HG02798 (cell line): ENCODE data around the gene ZBTB8B.
"Not testable (repeated sequence)": the region's sequence is repeated elsewhere in the genome, so short reads cannot be mapped to it uniquely, and the experiment has no call there.

Experiments
- ATAC-seq: cut with Tn5 transposase; IDR thresholded peaks from one replicate; pipeline ENCODE4 v1.9.1; 2021; ENCODE audit warnings: mild to moderate bottlenecking; ENCODE audit not compliant: unreplicated experiment, poor library complexity

ZBTB8B gene

DNA sequence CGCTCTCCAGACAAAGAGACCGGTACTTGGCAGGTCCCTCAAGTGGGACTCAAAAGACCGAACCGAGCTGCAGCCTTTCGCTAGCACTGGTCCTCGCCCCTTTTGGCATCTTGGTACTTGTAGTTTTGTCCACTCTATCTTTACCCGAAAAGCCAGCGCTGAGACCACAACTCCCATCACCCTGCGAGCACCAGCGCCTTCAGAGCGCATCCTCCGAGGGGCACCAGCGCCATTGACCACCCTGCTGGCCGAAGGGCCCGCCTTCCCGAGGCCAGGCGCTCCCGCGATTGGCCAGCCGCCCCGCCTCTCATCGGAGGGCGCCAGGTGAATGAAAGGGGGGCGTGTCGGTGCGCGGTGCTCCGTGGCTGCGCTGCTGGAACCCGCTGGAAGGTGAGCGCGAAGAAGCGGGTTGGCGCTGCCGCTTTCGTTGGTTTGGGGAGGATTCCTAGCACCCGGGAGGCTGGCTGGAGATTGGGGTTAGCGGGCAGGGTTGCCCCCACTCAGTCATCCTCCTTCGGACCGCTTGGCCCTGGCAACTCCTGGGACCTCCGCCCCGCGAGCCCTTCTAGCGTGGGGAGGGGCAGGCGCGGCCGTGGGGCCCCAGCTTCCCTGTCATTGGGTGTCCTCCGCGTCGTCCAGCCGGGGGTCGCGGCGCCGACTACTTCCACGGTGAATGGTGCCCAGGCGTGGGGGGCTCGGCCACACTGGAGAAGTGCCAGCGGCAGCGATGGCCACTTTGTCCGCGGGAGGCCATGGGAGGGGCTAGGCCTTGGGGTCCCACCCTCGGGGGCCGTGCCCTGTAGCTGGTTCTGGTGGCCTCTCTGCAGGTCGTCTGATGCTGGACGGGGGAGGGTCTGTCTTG lies at the start of gene ZBTB8B:
ZBTB8B (plus strand) TSS at position 357 of the 862 bp plus-strand sequence. CDS start 5,553 bp downstream, outside the sequence.
- no peak for ATAC-seq

DNA sequence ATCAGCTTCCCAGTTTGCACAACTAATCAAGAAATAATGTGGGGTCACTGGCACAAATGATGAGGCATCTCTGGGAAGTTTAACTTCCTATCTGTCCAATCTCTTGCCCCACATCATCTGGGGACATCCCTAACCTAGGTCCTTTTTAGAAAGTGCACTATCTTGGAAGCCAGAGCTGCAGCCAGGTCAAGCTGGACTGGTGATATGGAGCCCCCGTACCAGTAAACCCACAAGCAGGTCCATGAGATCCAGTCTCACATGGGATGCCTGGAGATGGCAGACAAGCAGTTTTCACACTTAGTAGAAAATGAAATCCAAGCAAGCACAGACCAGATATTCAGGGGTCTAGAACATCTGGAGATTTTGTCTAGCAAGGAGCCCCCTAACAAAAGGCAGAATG lies 43.1 kb upstream of the ZBTB8B start:
- ATAC-seq, result no peak

DNA sequence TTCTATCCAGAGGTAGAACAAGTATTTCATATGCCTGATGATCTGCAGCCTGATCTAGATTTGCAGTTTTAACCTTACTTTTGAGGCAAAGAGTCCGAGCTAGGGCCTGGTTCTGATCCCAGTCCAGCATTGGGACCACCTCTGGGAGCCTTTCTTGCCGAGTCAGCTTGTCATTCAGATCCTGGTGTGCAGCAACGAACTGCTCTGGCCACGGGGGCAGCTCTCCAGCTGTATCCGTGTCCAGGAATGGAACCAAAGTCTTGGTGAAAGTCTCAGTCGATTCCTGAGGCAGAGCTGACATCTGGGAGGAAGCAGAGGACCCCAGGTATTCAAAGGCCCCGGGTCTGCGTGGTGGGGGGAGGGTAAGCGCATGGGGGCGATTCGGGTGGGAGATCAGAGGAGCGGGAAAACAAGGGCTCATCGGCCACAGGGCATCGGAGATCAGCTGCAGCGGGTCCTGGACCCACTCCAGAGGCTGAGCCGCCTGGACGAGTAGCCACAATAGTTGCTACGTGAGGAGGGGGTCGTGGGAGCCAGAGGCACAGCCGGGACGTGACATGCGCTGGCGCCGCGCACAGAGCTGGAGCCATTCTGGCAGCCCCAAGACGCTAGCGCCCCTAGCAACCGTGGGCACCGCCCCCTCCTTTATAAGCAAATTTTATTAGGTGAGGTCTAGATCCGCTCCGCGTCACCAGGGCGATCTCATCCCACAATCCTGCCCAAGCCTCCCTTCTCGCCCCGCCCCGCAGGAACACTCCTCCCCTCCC lies 38.2 kb upstream of the ZBTB8B start:
- no peak for ATAC-seq

DNA sequence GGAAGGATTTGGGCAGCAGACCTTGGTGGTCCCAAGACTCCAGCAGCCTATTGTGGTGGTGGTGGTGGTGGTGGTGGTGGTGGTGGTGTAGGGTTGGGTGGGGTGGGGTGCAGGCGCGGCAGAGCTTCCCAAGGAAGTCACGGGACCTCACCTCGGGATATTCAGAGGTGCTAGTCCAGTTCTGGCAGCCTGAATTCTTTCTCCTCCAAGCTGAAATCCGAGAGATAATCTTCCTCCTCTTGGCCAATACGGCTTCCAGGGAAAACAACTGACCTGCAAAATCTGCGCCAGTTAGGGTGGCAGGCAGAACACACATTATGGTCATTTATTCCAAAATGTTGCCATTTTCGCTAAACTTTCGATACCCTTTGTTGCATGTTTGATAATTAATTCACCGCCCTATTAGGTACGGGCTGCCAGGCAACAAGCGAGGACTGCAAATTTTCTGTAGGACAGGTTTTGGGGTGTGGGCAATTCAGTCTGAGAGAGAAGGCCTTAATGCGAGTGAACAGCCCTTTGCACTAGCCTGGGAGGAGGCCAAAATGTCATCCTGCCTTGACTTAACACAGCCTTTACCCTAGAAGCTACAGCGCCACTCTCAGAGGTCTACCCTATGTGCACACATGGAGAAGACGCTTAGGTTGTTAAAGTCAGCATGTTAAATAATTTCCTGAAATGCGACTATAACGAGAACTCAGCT lies 37.5 kb upstream of the ZBTB8B start:
- no peak for ATAC-seq

DNA sequence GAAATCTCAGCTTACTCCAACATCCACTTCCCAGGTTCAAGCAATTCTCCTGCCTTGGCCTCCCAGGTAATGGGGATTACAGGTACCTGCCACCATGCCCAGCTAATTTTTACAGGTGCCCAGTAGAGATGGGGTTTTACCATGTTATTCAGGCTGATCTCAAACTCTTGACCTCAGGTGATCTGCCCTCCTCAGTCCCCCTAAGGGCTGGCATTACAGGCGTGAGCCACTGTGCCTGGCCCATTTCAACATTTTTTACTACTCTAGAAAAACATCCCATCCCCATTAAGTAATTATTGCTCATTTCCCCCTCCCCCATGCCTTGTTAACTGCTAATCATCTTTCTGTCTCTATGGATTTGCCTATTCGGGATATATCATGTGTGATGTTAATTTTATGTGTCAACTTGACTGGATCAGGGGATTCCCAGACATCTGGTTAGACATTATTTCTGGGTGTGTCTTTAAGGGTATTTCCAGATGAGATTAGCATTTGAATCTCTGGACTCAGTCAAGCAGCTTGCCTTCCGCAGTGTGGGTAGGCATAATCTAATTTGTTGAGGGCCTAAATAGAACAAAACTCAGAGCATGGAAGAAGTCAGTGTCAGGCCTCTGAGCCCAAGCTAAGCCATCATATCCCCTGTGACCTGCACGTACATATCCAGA lies 33.0 kb upstream of the ZBTB8B start:
- peak; percentile 59 for ATAC-seq

DNA sequence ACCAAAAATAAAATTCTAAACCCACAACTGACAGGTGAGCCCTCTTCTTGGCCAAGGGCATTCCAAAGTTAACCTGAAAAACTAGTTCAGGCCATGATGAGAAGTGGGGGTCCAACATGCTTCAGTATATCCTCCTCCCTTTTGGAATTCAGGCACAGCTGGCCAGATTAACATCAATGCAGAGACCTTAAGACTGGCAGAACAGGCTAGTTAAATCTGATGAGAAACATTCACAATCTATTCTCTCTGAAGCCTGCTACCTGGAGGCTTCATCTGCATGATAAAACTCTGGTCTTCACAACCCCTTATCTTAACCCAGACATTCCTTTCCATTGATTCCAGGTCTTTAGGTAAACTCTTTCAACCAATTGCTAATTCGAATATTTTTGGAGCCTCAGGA lies 26.7 kb upstream of the ZBTB8B start:
- ATAC-seq, result no peak

DNA sequence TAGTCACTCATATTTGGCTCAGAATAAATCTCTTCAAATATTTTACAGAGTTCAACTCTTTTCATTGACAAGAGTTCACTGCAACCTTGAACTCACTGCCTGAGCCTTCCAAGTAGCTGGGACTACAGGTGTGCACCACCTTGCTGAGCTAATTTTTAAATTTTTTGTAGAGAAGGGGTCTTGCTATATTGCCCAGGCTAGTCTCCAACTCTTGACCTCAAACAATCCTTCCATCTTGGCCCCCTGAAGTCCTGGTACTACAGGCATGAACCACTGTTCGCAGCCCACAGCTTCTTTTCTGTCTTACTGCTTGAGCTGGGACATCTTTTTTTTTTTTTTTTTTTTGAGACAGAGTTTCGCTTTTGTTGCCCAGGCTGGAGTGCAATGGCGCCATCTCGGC lies 26.1 kb upstream of the ZBTB8B start:
- ATAC-seq, result not testable (repeated sequence)

DNA sequence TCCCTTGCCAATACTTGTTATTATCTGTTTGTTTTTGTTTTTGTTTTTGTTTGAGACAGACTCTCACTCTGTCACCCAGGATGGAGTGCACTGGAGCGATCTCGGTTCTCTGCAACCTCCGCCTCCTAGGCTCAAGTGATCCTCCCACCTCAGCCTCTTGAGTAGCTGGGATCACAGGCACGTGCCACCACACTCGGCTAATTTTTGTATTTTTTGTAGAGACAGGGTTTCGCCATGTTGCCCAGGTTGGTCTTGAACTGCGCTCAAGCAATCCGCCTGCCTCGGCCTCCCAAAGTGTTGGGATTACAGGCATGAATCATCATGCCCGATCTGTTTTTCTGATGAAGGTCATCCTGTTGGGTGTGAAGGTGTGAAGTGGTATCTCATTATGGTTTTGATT lies 23.4 kb upstream of the ZBTB8B start:
- ATAC-seq, result not testable (repeated sequence)

DNA sequence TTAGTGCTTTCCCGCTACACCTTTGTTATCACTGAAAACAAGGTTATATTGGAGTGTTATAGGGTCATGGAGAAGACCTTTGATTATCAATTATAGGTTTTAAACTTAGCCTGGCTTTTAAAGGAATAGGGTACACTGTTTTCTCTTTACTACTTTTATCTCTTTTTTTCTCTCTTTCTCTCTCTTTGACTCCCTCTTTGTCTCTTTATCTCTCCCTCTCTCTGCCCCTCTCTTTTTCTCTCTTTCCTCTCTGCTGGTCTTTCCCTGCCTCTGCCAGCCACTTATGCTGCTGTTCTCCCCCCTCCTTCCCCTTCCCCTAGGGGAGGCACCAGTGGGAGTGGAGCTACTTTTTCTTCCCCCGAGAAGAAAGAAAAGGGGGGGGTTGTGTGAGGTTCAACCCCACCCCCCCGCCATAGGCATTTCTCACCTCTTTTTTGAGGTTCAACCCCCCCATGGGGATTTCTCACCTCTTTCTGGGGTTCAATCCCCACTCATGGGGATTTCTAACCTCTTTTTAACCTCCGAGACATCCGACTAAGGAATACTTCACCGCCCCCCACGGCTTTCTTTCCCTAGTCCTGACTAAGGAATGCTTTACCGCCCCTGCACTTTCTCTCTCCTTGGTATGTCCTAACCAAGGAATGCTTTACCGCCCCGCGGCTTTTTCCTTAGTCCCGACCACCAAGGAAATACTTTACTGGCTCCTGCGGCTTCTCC lies 17.2 kb upstream of the ZBTB8B start:
- ATAC-seq, result no peak

DNA sequence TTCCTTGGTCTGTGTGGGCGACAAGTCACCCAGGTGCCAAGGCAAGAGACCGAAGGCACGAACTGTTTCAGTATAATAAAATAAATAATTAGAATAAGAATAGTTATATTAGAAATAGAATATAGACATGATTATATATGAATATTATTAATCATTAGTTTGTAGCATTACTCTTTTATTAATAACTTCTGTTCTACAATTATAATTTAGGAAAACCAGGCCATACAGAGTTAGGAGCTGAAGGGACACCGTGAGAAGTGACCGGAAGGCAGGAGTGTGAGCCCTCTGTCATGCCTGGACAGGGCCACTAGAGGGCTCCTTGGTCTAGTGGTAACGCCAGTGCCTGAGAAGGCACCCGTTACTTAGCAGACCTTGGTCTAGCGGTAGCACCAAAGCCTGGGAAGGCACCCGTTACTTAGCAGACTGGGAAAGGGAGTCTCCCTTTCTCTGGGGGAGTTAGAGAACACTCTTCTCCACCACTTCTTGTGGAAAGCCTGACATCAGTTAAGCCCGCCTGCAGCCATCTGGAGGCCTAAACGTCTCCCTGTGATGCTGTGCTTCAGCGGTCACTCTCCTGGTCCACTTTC lies 16.6 kb upstream of the ZBTB8B start:
- not testable (repeated sequence) for ATAC-seq

DNA sequence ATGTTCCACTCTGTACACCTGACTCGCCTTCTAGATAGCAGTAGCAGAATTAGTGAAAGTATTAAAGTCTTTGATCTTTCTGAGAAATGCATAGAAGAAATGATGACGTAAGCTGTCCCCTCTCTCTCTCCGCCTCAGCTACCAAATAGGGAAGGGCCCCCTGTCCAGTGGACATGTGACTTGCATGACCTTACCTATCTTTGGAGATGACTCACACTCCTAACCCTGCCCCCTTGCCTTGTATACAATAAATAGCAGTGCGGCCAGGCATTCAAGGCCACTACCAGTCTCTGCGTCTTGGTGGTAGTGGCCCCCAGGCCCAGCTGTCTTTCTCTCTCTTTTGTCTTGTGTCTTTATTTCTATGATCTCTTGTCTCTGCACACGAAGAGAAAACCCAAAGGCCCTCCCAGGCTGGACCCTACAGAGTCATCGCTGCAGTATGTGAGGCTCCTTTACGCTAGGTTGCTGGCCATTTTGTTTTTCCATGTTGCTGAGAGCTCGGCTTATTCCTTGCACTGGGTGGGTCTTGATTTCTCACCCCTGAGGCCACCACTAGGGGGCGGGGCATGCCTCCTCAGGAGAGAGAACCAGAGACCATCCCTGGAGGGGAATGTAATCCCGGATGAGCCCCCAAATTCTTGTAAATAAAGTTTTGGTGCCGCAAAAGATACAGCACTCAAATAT lies 16.0 kb upstream of the ZBTB8B start:
- ATAC-seq, result no peak

DNA sequence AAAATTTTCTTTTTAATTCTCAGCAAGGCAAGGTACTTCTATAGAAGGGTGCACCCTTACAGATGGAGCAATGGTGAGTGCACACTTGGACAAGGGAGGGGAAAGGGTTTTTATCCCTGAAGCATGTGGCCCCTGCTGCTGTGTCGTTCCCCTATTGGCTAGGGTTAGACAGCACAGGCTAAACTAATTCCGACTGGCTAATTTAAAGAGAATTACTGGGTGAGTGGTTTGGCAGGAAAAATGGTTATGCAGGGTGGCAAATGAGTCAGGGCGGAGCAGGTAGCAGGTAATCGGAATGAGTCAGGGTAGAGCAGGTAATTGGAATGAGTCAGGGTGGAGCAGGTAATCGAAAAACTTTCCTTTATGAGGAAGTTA lies 15.4 kb upstream of the ZBTB8B start:
- ATAC-seq, result not testable (repeated sequence)

DNA sequence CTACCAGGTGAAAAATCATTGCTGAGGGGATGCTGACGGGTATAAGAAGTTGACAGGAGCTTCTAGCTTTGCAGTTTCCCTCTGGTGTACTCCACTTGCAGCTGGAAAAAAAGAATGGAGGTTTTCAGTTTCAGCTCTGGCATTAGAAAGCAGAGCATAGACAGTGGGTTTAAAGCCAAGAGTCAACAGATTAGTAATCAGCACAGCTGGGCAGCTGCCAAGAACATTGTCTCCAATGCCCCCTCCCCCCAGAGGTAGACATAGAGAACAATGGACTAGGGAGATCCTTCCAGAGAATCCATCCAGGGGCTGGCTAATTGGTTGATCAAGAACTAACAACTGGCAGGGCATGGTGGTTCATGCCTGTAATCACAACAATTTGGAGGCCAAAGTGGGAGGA lies 10.1 kb upstream of the ZBTB8B start:
- ATAC-seq, result no peak

DNA sequence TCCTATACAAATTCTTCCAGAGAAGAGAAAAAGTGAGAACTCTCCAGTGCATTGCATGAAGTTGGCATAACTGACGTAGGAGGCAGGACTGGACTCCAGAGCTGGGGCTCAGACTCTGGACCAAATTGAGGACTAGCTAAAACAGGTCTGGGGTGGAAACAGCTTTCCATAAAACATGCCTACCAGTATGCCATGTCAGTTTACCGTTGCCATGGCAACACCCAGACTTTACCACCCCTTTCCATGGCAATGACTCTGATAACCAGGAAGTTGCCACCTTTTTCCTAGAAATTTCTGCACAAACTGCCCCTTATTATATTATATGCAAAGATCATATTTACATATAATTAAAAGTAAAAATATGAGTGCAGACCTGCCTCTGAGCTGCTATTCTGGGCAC lies 8.9 kb upstream of the ZBTB8B start:
- no peak for ATAC-seq

DNA sequence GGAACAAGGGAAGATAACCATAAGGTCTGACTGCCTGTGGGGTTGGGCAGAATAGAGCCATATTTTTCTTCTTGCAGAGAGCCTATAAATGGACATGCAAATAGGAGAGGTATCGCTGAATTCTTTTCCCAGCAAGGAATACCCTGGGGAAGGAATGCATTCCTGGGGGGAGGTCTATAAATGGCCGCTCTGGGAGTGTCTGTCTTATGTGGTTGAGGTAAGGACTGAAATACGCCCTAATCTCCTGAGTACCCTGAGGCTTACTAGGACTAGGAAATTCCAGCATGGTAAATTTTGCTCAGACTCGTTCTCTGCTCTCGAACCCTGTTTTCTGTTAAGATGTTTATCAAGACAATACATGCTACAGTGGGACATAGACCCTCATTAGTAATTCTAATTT lies 6.1 kb upstream of the ZBTB8B start:
- ATAC-seq, result not testable (repeated sequence)

DNA sequence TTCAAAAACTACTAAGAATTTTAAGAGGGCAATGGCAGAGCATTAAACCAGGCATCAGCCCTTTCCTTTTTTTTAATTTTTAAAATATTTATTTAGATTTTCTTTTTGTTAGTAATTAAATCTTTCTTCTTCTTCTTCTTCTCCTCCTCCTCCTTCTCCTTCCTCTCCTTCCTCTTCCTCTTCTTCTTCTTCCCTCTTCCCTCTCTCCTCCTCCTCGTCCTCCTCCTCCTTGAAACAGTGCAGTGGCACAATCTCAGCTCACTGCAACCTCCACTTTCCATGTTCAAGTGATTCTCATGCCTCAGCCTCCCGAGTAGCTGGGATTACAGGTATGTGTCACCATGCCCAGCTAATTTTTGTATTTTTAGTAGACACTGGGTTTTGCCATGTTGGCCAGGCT lies 1.9 kb upstream of the ZBTB8B start:
- ATAC-seq, result not testable (repeated sequence)

DNA sequence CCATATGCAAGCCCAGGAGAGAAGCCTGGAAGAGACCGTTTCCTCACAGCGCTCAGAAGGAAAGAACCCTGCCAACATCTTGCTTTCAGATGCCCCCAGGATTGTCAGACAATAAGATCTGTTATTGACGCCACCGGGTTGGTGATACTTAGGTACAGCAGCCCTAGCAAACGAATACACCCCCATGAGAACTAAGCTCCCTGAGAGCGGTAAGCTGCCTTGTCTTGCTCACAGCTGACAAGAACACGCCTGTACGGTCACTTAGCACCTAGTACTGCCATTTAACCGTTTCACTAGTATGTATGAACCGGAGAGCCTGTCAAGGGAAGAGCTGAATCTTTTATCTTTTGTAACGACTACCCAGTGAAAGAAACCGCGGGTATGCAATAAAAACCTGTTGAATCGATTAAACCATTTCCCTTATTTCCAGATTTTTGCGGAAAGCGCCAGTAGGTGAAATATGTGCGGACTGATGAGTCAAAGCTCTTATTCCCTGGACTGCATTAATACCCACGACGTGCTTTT lies 619 bp upstream of the ZBTB8B start:
- no peak for ATAC-seq

DNA sequence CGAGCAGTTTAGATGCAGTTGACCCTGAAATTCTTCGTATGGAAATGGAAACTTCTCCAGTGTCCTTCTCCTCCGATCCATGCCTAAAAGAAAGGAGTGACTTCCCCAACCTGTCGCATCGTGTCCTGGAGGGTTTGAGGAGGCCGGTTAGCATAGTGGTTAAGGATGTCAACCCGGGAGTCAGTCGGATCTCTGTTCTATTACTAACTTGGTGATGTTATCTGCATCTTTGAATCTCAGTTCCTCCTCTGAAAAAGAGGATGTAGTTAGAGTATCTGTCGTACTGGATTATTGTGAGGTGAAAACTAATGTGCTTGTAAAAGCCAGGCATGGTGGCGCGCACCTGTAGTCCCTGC lies 684 bp downstream of the ZBTB8B start:
- no peak for ATAC-seq

DNA sequence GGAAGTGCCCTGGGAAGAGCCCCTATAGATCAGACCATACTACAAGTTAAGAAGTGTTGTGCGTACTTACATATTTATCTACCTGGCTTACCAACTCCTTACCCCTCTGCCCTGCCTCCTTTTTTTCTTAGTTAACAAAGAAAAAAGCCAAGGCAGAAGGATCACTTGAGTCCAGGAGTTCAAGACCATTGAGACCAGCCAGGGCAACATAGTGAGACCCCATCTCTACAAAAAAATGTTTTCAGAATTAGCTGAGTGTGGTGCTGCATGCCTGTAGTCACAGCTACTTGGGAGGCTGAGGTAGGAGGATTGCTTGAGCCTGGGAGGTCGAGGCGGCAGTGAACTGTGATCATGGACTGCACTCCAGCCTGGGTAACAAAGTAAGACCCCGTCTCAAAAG lies 1.9 kb downstream of the ZBTB8B start:
- ATAC-seq, result no peak
